Transverse colon (tissue), 4 donors: ENCODE data around the gene TCEAL8. TPM values are rescaled to one million over a fixed set of nuclear protein-coding genes. Genes with fewer than 3 reads are reported as not detected.
"Not testable (repeated sequence)": the region's sequence is repeated elsewhere in the genome, so short reads cannot be mapped to it uniquely, and the experiment has no call there.

Experiments
- DNase-seq: peaks from one replicate; pipeline ENCODE4 v3.0.0-alpha.2; 2019
- H3K27ac ChIP-seq, 4 donors: fragments of 200-600 bp; sonication (generic); 2 replicates each; pipeline ENCODE4 v1.5.1; 2016 to 2018; ENCODE audit warnings: inconsistent platforms in 4 of 4
- H3K27me3 ChIP-seq: fragments of 200-600 bp; sonication (generic); 2 replicates; pipeline ENCODE4 v1.5.1; 2017; ENCODE audit warnings: inconsistent platforms
- H3K36me3 ChIP-seq, 4 donors: fragments of 200-600 bp; sonication (generic); 2 replicates each; pipeline ENCODE4 v1.5.1; 2017 to 2019; ENCODE audit warnings: inconsistent platforms in 4 of 4
- H3K4me1 ChIP-seq, 4 donors: fragments of 200-600 bp; sonication (generic); 2 replicates each; pipeline ENCODE4 v1.5.1; 2017 to 2020; ENCODE audit warnings: inconsistent platforms in 4 of 4
- H3K4me3 ChIP-seq, 4 donors: fragments of 200-600 bp; sonication (generic); 1 replicate in 1 of 4; 2 replicates in 3 of 4; pipeline versions ENCODE4 v1.5.1 to v1.6.1; 2017 to 2019; ENCODE audit warnings: inconsistent platforms in 4 of 4
- H3K9me3 ChIP-seq, 2 donors: fragments of 200-600 bp; sonication (generic); 2 replicates each; pipeline ENCODE4 v1.5.1; 2017 to 2019; ENCODE audit warnings: inconsistent platforms in 2 of 2
- EP300 ChIP-seq: sonication (generic); formaldehyde crosslinking; IDR thresholded peaks from one replicate; pipeline ENCODE4 v1.6.1; 2017; ENCODE audit warnings: antibody characterized with exemption, low read depth
- POLR2A ChIP-seq: fragments of 450-650 bp; IDR thresholded peaks from one replicate; pipeline ENCODE4 v1.6.1; 2016; ENCODE audit warnings: antibody characterized with exemption, mild to moderate bottlenecking, moderate library complexity
- POLR2AphosphoS5 ChIP-seq, 3 donors: sonication (generic); formaldehyde crosslinking; IDR thresholded peaks; one replicate each; pipeline ENCODE4 v1.6.1; 2016; ENCODE audit warnings: antibody characterized with exemption in 3 of 3
- WGBS, 2 donors: methylation state at CpG; one replicate each; pipeline ENCODE4 v1.1.5; 2018; ENCODE audit warnings: low coverage in 1 of 2; 5-methylcytosine and 5-hydroxymethylcytosine counted together
- in situ Hi-C, 4 donors: fragments of 200-750 bp; cut with MboI; loops; one replicate each; pipeline versions ENCODE4 v1.15.0 to v1.15.1; 2017; ENCODE audit warnings: low sequenced_read_pairs in 3 of 4, low pct_ligation_motif_present in 1 of 4, low pct_unique_long_range_greater_than_20kb in 1 of 4
- intact Hi-C: fragments of 100-400 bp; cut with DNase I; formaldehyde crosslinking; loops from one replicate; pipeline ENCODE4 v1.15.1; 2023; ENCODE audit warnings: low total_unique reads
- total RNA-seq, 4 donors: library from RNA; depleted of rRNA; stranded (reverse); fragments of >200 nt; gene quantifications; one replicate each; pipeline ENCODE4 v1.1.0, GENCODE V29; 2016
- TF ChIP-seq, protein P1 (sequence below), 5 experiments: fragments of 200-600 bp in 3 of 5; fragments of 450-650 bp in 2 of 5; sonication (generic) in 3 of 5; IDR thresholded peaks; 1 replicate in 2 of 5; 2 replicates in 3 of 5; pipeline ENCODE4 v1.5.1; 2016 to 2017; ENCODE audit warnings: antibody characterized with exemption in 5 of 5, inconsistent platforms in 3 of 5, mild to moderate bottlenecking in 2 of 5, moderate library complexity in 1 of 5

Gene TCEAL8
- total RNA-seq, 4 donors from 2014 or later: 8.0 to 41.4 (median 20.8) TPM

DNA sequence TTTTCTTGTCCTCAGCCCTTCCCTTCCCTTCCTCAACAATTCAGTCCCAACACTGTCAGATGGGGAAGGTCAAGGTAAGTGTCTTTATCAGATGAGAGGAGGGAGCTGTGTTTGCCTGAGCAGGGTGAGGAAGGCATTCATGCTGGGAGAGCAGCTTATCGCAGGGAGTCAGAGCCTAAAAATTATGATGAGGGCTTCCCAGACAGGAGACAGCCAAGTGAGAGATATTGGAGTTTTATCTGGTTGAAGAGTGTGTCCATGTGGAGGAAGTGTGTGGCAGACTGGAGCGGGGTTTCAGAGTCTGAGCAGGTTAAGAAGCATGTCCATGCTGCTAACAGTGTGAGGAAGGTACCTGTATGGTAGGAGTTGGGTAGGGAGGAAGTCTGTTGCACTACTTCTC, 21.7 kb downstream of the TCEAL8 start:
- DNase-seq: no peak
- no peak overlapping the region for H3K4me3 ChIP-seq
- intact Hi-C loops (no loop called here), in situ Hi-C loops (no loop called here)
- no peak overlapping the region for H3K27ac ChIP-seq
- no peaks in the 10 kb centered on the region for H3K36me3 ChIP-seq
- H3K27me3 ChIP-seq: no peaks in the 10 kb centered on the region
- no peaks in the 10 kb centered on the region for H3K9me3 ChIP-seq
- H3K4me1 ChIP-seq: no peaks in the 10 kb centered on the region
- WGBS, 2 donors: 66% methylated on average over 2 of the region's 2 CpGs; no CpG with 5 or more reads in 1 of the 2 donors
- no peak for TF ChIP-seq EP300
- TF ChIP-seq, protein P1, sequence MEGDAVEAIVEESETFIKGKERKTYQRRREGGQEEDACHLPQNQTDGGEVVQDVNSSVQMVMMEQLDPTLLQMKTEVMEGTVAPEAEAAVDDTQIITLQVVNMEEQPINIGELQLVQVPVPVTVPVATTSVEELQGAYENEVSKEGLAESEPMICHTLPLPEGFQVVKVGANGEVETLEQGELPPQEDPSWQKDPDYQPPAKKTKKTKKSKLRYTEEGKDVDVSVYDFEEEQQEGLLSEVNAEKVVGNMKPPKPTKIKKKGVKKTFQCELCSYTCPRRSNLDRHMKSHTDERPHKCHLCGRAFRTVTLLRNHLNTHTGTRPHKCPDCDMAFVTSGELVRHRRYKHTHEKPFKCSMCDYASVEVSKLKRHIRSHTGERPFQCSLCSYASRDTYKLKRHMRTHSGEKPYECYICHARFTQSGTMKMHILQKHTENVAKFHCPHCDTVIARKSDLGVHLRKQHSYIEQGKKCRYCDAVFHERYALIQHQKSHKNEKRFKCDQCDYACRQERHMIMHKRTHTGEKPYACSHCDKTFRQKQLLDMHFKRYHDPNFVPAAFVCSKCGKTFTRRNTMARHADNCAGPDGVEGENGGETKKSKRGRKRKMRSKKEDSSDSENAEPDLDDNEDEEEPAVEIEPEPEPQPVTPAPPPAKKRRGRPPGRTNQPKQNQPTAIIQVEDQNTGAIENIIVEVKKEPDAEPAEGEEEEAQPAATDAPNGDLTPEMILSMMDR (IDR thresholded peaks at IDR 0.05): no peak
- no peak for TF ChIP-seq POLR2A
- TF ChIP-seq POLR2AphosphoS5 (IDR thresholded peaks at IDR 0.05): no peak

GRCh38 chrX:103225918-103226317, 29.0 kb downstream of the TCEAL8 start:
- DNase-seq, H3K36me3 ChIP-seq, in situ Hi-C loops, H3K4me3 ChIP-seq, H3K9me3 ChIP-seq, H3K27me3 ChIP-seq, H3K27ac ChIP-seq, intact Hi-C loops, H3K4me1 ChIP-seq: not testable (repeated sequence)
- WGBS, 2 donors: 81% methylated on average over 4 of the region's 4 CpGs; no CpG with 5 or more reads in 1 of the 2 donors

GRCh38 chrX:103220511-103221323, 34.2 kb downstream of the TCEAL8 start:
- WGBS, 2 donors: 81% methylated on average over 38 of the region's 39 CpGs; no CpG with 5 or more reads in 1 of the 2 donors
- no peak for DNase-seq
- Histone ChIP-seq H3K36me3 (no peaks in the 10 kb centered on the region), H3K4me3 (no peak overlapping the region), H3K9me3 (no peaks in the 10 kb centered on the region), H3K27ac (no peak overlapping the region), H3K4me1 (no peaks in the 10 kb centered on the region), H3K27me3 (no peaks in the 10 kb centered on the region)
- no peak for TF ChIP-seq POLR2AphosphoS5 (IDR thresholded peaks at IDR 0.05)
- no peak for TF ChIP-seq POLR2A
- no peak for TF ChIP-seq EP300
- TF ChIP-seq, protein P1 (IDR thresholded peaks at IDR 0.05): no peak
- in situ Hi-C loops: loop anchor here in 2 of 4 donors (25.0 kb wide), 1 partner anchor 242 kb away; no protein-coding TSS in a partner anchor
- intact Hi-C loops: no loop called here

DNA sequence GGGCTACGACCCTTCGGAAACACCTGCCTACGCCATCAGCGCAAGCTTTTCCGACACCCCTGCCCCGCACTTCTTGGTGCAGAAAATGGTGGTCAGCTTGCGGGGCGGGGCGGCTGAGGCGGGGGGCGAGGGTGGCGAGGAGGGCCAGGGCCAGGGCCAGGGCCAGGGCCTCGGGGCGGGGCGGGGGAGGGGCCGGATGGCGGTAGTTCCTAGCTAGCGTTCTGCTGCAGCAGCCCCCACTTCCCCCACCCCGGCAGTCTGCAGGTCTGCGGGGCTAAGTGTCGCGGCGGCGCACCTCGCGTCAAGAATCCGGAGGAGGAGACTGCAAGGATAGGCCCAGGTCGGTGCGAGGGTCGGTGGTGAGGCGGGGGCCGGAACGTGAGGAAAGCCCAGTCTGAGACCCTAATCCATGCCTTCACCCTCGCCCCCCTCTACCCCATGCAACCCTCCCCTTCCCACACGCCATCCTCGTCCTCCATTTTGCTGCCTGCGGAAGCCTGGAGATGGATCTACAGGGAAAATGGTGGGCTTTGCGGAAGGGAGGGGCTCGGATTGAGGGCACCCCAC, 39.4 kb downstream of the TCEAL8 start:
- peak; percentile 21 for DNase-seq
- in situ Hi-C loops (loop anchor here in 3 of 4 donors (10.0 to 25.0 kb wide), 2 partner anchors 247 to 249 kb away; no protein-coding TSS in a partner anchor), intact Hi-C loops (no loop called here)
- Histone ChIP-seq H3K27me3 (no peaks in the 10 kb centered on the region), H3K4me3 (peak overlapping the region; percentile 68 to 87 (median 80)), H3K9me3 (no peaks in the 10 kb centered on the region), H3K4me1 (no peaks in the 10 kb centered on the region), H3K36me3 (no peaks in the 10 kb centered on the region), H3K27ac (peak overlapping the region; percentile 84 to 93 (median 90))
- WGBS, 2 donors: 59% methylated on average over 31 of the region's 39 CpGs; no CpG with 5 or more reads in 1 of the 2 donors
- TF ChIP-seq EP300 (no peak), POLR2AphosphoS5 (IDR thresholded peaks at IDR 0.05) (no peak), POLR2A (no peak)
- TF ChIP-seq, protein P1 (IDR thresholded peaks at IDR 0.05): no peak
